VCaP (cell line): Measurements from ENCODE around the gene KRT81.

Experiments
- H3K27ac ChIP-seq: fragments of 450-650 bp; 2 replicates; pipeline ENCODE4 v1.5.1; 2017
- CTCF ChIP-seq: fragments of 450-650 bp; conservative IDR thresholded peaks from 2 replicates; pipeline ENCODE4 v1.5.1; 2017; ENCODE audit warnings: mild to moderate bottlenecking, moderate library complexity

Gene KRT81

GRCh38 chr12:52245962-52246569 is 45.3 kb downstream of the KRT81 start:
- no peak for TF ChIP-seq CTCF
- no peak overlapping the region for H3K27ac ChIP-seq

GRCh38 chr12:52245259-52245961 is 45.9 kb downstream of the KRT81 start:
- H3K27ac ChIP-seq = peak overlapping the region; percentile 94; the same call in 1 of the 2 replicates
- no peak for TF ChIP-seq CTCF

GRCh38 chr12:52244615-52244994 is 46.7 kb downstream of the KRT81 start:
- peak overlapping the region; percentile 94 for H3K27ac ChIP-seq
- TF ChIP-seq CTCF = no peak

- no peak for TF ChIP-seq CTCF
- H3K27ac ChIP-seq = peak overlapping the region; percentile 94
Observed at GRCh38 chr12:52243856-52244614, 47.3 kb downstream of the KRT81 start.

- peak overlapping the region; percentile 94 for H3K27ac ChIP-seq
- TF ChIP-seq CTCF = no peak
Observed at GRCh38 chr12:52243259-52243855, 48.0 kb downstream of the KRT81 start.

GRCh38 chr12:52242442-52243258 is 48.7 kb downstream of the KRT81 start:
- peak overlapping the region; percentile 94 for H3K27ac ChIP-seq

More at GRCh38 chr12:52242442-52243258, 48.7 kb downstream of the KRT81 start:
- no peak for TF ChIP-seq CTCF
